GM19035 (cell line): Measurements from ENCODE around the gene IL2RA.

Experiments
- ATAC-seq: cut with Tn5 transposase; IDR thresholded peaks from one replicate; pipeline ENCODE4 v1.9.1; 2021; ENCODE audit not compliant: unreplicated experiment

IL2RA gene

GRCh38 chr10:6059506-6059905 is 2.7 kb downstream of the IL2RA start:
- ATAC-seq: no peak

DNA sequence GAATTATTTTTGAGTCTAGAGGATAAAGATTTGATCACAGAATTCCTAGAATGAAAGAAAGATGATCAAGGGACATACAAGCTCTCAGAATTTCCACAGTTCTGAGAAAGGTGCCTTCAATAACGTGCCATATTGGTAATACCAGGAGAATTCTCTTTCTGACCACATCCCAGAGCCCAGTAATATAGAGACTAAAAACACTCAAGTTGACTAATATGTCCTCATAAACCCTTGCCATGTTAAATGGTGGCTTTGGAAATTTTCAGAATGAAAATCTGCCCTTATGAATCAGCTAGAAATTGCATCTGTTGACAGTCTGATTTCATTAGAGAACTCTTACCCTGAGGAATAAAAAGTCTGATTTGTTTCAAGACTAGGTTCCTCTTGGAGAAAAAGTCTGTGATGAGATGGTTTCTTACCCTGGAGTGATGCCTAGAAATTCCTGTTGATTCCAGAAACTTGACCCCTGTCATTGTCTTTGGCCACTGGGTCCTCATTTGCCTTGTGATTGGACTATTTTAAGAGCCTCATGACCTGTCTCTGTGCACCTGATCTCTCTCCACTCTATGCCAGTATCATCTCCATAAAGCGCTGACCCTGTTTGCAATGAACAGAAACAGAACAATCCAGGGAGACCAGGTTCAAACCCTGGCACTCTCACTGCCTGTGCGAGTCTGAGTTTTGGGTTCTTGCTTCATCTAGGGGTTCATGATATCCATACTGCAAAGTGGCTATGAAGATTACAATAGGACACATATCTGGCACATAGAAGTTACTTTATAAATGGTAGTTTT is 3.3 kb downstream of the IL2RA start:
- no peak for ATAC-seq

- no peak for ATAC-seq
Measured at GRCh38 chr10:6056411-6057135, 5.6 kb downstream of the IL2RA start.

- ATAC-seq: no peak
Measured at GRCh38 chr10:6055929-6056328, 6.2 kb downstream of the IL2RA start.

- no peak for ATAC-seq
Measured at GRCh38 chr10:6054884-6055283, 7.3 kb downstream of the IL2RA start.

DNA sequence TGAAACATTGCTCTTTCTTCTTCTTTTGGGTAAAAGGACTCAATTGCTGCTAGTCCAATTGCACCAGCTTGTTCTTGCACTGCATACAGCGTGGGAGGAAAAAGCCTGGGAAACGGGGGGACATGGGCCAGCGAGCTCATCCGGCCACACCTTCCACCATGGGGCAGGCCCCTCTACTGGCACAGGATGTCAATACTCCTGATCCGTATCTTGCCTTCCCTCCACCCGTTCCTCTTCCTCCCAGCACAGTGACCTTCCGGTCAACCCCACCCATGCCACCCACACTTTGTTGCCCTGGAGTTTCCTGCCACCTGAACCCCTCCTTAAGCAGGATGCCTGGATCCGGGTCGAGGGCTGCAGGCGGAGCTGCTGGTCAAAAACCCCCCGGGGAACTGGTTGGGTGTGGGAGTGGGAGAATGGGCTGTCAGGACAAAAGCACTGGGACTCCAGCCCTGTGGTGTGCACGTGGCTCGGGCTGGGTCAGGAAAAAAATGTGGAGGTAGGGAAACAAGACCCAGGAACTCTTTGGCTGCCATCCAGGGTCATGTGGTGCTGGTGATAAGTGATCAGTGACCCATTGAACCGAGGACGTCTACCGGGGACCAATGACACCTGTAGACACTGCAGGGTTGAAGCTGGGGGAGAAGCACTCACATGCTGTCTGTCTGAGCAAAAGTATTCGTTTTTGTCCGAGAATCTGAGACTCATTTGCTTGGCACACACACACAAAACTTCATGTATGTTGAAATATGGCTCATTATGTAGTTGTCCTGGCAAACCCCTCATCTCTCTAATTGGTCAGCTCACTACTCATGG is 8.1 kb downstream of the IL2RA start:
- no peak for ATAC-seq

DNA sequence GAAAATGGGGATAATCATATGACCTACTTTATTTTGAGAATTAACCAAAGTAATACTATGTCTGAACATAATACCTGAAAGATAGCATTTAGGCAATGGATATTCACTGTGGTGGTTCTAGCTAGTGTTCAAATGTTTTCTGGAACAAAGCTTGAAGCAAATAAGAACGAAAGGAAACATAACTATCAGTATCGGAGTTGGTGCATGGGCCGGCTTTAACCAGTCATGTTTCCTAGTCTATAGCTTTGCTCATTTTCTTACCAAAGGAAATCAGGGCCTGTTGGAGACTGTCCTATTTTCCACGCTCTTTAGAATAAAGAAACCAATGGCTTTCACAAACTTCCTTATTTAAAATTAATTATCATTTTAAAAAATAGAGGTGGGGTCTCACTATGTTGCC is 8.9 kb downstream of the IL2RA start:
- no peak for ATAC-seq

- ATAC-seq: peak; percentile 20
Measured at GRCh38 chr10:6052247-6053221, 9.6 kb downstream of the IL2RA start.

DNA sequence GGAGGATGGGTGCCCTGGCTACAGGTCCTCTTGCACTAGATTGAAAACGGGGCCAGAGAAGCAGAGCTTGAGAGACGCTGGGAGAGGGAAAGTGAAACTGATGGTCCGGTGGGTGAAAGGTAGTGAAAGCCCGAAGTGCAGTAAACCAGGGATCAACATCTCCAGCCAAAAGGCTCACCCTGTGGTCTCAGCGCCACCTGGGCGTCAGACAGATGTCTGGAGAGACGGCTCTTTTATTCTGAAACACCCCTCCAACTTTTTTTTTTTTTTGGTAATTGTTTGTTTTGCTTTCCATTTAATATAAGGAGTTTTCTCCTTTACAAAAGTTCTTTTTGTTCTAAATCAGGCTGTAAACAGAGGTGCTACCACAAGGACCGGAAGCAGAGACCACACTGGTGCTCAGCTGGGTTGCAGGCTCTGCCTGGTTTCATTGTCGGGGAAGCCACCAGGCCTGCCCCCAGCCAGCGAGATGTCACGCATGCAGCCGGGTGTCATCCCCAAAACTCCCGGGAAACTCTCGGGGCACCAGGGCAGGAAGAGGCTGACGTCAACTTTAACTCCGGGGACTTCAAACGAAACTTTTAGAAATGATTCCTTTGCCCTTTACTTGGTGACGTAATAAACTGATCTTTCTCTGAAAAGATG is 11.2 kb downstream of the IL2RA start:
- peak; percentile 73 for ATAC-seq

DNA sequence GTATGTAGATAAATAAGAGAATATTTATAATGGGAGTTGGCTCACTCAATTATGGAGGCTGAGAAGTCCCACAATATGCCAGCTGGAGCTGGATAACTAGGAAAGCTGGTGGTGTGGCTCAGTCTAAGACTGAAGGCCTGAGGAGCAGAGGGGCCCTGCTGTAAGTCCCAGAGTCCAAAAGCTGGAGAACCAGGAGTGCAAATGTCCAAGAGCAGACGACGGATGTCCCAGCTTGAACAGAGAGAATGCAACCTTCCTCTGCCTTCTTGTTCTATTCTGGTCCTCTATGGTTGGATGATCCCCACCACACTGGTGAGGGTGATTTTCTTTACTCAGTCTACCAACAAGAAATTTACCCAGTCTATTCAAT is 13.2 kb downstream of the IL2RA start:
- no peak for ATAC-seq

- ATAC-seq: no peak
Measured at GRCh38 chr10:6048281-6049030, 13.7 kb downstream of the IL2RA start.

GRCh38 chr10:6047847-6048246 is 14.3 kb downstream of the IL2RA start:
- ATAC-seq: no peak

DNA sequence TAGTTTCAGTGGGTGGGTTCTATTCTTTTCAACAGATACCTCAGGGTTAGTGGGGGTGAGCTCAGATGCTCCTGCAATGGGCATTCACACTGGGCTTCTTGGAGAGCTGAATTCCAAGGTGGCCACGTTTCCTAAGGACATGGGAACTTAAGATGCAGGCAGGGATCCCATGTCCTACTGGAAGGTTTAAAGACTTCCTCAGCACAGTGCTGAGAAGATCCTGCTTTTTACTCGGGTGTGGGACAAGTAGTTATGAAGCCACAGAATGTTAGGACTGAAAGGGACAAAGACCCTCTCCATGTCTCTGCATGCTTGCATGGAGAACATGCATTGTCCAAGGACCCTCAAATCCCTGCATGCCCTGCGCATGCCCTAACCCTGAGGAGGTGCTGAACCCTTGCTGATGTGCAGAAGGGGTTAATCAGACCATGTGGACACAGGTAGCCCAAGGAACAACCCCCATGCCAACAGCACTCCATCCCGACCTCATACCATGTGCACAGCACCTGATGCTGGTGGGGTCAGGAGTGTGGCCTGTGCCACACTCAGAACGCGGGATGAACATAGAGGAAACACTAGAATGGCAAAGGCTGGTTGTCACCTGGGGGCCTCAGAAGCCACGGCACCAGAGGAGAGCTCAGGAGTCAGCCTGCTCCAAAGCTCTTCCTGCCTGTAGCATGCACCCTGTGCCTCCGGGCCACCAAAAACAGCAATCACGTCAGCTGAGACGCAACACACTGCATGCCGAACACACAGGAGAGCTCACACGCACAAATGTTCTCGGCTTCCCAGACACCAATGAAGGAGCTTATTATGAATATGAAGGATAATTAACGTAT is 15.2 kb downstream of the IL2RA start:
- no peak for ATAC-seq

GRCh38 chr10:6045878-6046772 is 16.0 kb downstream of the IL2RA start:
- ATAC-seq: no peak

GRCh38 chr10:6045314-6045848 is 16.8 kb downstream of the IL2RA start:
- no peak for ATAC-seq

DNA sequence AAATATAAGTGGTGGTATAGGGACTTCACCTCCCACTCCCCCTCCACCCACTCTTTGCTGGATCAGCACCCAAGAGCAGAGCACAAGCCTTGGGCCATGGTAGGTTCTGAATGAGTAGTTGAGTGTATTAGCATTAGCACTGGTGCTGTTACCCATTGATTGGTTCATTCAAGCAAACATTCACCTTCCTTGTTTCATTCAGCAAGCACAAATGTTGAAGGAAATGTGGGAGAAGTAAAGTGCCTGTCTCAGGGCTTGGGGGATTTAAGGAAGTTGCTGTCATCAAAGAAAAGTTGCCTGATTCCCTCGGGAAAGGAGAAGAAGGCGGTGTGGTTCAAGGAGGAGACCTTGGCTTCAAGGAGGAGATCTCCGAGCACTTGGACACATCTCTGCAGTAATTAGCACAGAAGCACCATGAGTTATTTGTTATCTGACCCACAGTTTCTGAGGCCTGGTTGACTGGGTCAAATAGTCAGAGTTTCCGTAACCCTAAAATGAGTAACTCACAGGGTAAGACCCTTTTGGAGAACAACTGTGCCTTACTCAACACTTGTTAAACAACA is 17.3 kb downstream of the IL2RA start:
- no peak for ATAC-seq

- no peak for ATAC-seq
Measured at GRCh38 chr10:6044060-6044459, 18.1 kb downstream of the IL2RA start.
